ENCODE results near the gene INHBE. TPM values are rescaled to one million over a fixed set of nuclear protein-coding genes. Genes with fewer than 3 reads are reported as not detected.

INHBE gene
- total and polyA plus RNA-seq, 2 of the 8 experiments (the other 6 are each of a cell fraction or from before 2014, with no cell fraction given) = 10.2 to 18.8 TPM

- Histone ChIP-seq H3K4me2 (ENCODE audit: insufficient read depth in 1 of 2, low read depth in 2 of 2, low read length in 2 of 2) (peak overlapping the region; percentile 88 to 97), H3K23me2 (ENCODE audit: low read depth, low read length) (peaks cover 8% of the 10 kb centered on the region; the same call in 1 of the 2 replicates), H3K4me1 (replicated peaks in 1 of 4; ENCODE audit: control insufficient read depth in 3 of 4, insufficient read depth in 4 of 4, low read length in 3 of 4) (peaks cover 0 to 25% (median 11%) of the 10 kb centered on the region in 4 experiments; a peak in 6 of 7 replicates), H3K4ac (replicated peaks; ENCODE audit: insufficient read length, low read depth, low read length) (peak overlapping the region; percentile 70), H3K23ac (ENCODE audit: insufficient read length) (no peak overlapping the region), H3K79me2 (ENCODE audit: control insufficient read depth in 1 of 2, insufficient read depth in 2 of 2, low read length in 2 of 2) (no peaks in the 10 kb centered on the region), H3K79me1 (ENCODE audit: low read depth, low read length) (no peaks in the 10 kb centered on the region), H3K27ac (ENCODE audit: low read depth, low read length) (no peak overlapping the region), H2BK20ac (ENCODE audit: low read length) (no peak overlapping the region), H4K91ac (replicated peaks; ENCODE audit: insufficient read length, low read length) (no peak overlapping the region), H2AFZ (ENCODE audit: low read length) (peak overlapping the region; percentile 65; the same call in 1 of the 2 replicates), H3K9ac (replicated peaks in 1 of 4; ENCODE audit: extremely low read depth in 1 of 4, low read depth in 3 of 4, low read length in 3 of 4) (no peak overlapping the region), H3K4me3 (ENCODE audit: extremely low read depth in 1 of 4, insufficient read depth in 2 of 4, low read depth in 3 of 4, low read length in 4 of 4) (peak overlapping the region in 3 of 4 experiments; percentile 11 to 59 (median 22); a peak in 5 of 8 replicates), H3K56ac (replicated peaks; ENCODE audit: insufficient read length, low read depth, low read length) (no peak overlapping the region), H4K5ac (ENCODE audit: insufficient read length, low read depth, low read length) (no peak overlapping the region), H3K9me3 (ENCODE audit: insufficient read depth in 2 of 2, low read depth in 1 of 2, low read length in 1 of 2) (no peaks in the 10 kb centered on the region), H3K27me3 (replicated peaks in 1 of 4; ENCODE audit: control insufficient read depth in 3 of 4, extremely low read depth in 1 of 4, insufficient read depth in 3 of 4, low read length in 3 of 4) (peaks cover 20 to 49% (median 42%) of the 10 kb centered on the region in 4 experiments), H2BK5ac (ENCODE audit: low read depth, low read length) (no peak overlapping the region), H3K36me3 (ENCODE audit: control insufficient read depth in 2 of 4, insufficient read depth in 4 of 4, low read length in 3 of 4) (no peaks in the 10 kb centered on the region; a peak in 2 of 8 replicates), H2BK120ac (replicated peaks; ENCODE audit: low read depth, low read length) (no peak overlapping the region), H3K14ac (ENCODE audit: insufficient read length) (no peak overlapping the region), H2BK15ac (ENCODE audit: low read length) (no peak overlapping the region; the same call in 1 of the 2 replicates), H4K8ac (ENCODE audit: extremely low read depth, insufficient read depth, low read length) (no peak overlapping the region), H2AK5ac (ENCODE audit: low read depth, low read length) (no peak overlapping the region), H2BK12ac (ENCODE audit: low read depth, low read length) (no peak overlapping the region), H3K18ac (ENCODE audit: extremely low read depth, low read length) (peak overlapping the region; percentile 91), H4K20me1 (replicated peaks in 1 of 2; ENCODE audit: control insufficient read depth in 1 of 2, insufficient read depth in 2 of 2, low read length in 2 of 2) (peaks cover 0 to 4% of the 10 kb centered on the region in 2 experiments)
- 75% methylated on average over 7 of the region's 7 CpGs; no CpG with 5 or more reads in 1 of the 2 experiments for WGBS, 2 experiments (ENCODE audit: extremely low coverage in 1 of 2, insufficient coverage in 1 of 2, insufficient read length in 1 of 2, insufficient replicate concordance in 2 of 2, low coverage in 1 of 2, low lambda C conversion rate in 2 of 2, missing lambda C conversion rate in 1 of 2)
- FAIRE-seq (no peak), DNase-seq (ENCODE audit: low read depth in 1 of 2, low spot score in 2 of 2) (no peak)
- ChIA-PET CTCF (ENCODE audit: partially characterized antibody) (interaction anchor here (0.6 to 25.1 kb wide), 12 partner anchors 12 to 264 kb away, joined by 3 to 441 read pairs (median 3); partner anchors contain the start of genes GLI1, INHBE, MARS1 and STAC3), POLR2A (ENCODE audit: partially characterized antibody) (interaction anchor here (0.8 to 1.8 kb wide), 4 partner anchors 52 to 243 kb away, joined by 3 to 4 read pairs (median 4); no protein-coding TSS in a partner anchor)
- no peak for TF ChIP-seq NRF1 (IDR thresholded peaks at IDR 0.05; ENCODE audit: low read depth, low read length)
- no peak for TF ChIP-seq JUN (IDR thresholded peaks at IDR 0.05; ENCODE audit: low read depth, low read length)
- TF ChIP-seq ASH2L (IDR thresholded peaks at IDR 0.05; ENCODE audit: low read length) = no peak
- TF ChIP-seq KDM1A (IDR thresholded peaks at IDR 0.05; ENCODE audit: borderline replicate concordance, low read length) = no peak
- TF ChIP-seq SRF (IDR thresholded peaks at IDR 0.05; ENCODE audit: low read depth, low read length) = no peak
- TF ChIP-seq CTCF (IDR thresholded peaks at IDR 0.05; ENCODE audit: control extremely low read depth in 1 of 3, insufficient read depth in 1 of 3, low read depth in 1 of 3, low read length in 3 of 3) = no peak
- TF ChIP-seq SAP30 (IDR thresholded peaks at IDR 0.05; ENCODE audit: insufficient read depth, insufficient replicate concordance, low read length) = no peak
- TF ChIP-seq CBX8 (IDR thresholded peaks at IDR 0.05; ENCODE audit: borderline replicate concordance, low read depth, low read length) = no peak
- no peak for TF ChIP-seq E2F6 (IDR thresholded peaks at IDR 0.05)
These were observed 19.8 kb downstream of the INHBE start for GRCh38 chr12:57474862-57475261.
